ENCODE results near the gene TBL3. TPM values are rescaled to one million over a fixed set of nuclear protein-coding genes. Genes with fewer than 3 reads are reported as not detected.

TBL3 gene
- total and polyA plus RNA-seq, 9 of the 15 experiments (the other 6 are each of a cell fraction or from before 2014, with no cell fraction given) = 0.97 to 117 (median 24.5) TPM

GRCh38 chr16:1971796-1972489 is at the start of gene TBL3 (continued):
- no peak for TF ChIP-seq MLX (CRISPR knock-in tag; conservative IDR thresholded peaks at IDR 0.05)
- no peak for TF ChIP-seq NR1H2 (CRISPR knock-in tag; IDR thresholded peaks at IDR 0.05)
- TF ChIP-seq ETV1 (tag; conservative IDR thresholded peaks at IDR 0.05; ENCODE audit: low read depth) = peak; percentile 96
- no peak for TF ChIP-seq KDM2B (CRISPR knock-in tag; IDR thresholded peaks at IDR 0.05)
- TF ChIP-seq ZNF146 (CRISPR knock-in tag; IDR thresholded peaks at IDR 0.05; ENCODE audit: unreplicated experiment) = no peak
- peak; percentile 97 for TF ChIP-seq RB1 (IDR thresholded peaks at IDR 0.05; ENCODE audit: low read depth)
- peak; percentile 33 to 57 for TF ChIP-seq NRF1 (conservative IDR thresholded peaks at IDR 0.05 in 1 of 2, IDR thresholded peaks at IDR 0.05 in 1 of 2)
- TF ChIP-seq CBX1 (IDR thresholded peaks at IDR 0.05; ENCODE audit: low read depth) = peak; percentile 78
- no peak for TF ChIP-seq ZC3H4 (CRISPR knock-in tag; IDR thresholded peaks at IDR 0.05; ENCODE audit: borderline replicate concordance)
- no peak for TF ChIP-seq NCOA2 (IDR thresholded peaks at IDR 0.05; ENCODE audit: partially characterized antibody in 2 of 2)
- TF ChIP-seq PHF21A (IDR thresholded peaks at IDR 0.05; ENCODE audit: borderline replicate concordance, low read depth) = no peak
- peak; percentile 37 for TF ChIP-seq SAP30 (IDR thresholded peaks at IDR 0.05; ENCODE audit: borderline replicate concordance, insufficient read depth, low read depth, low read length, poor library complexity, severe bottlenecking)
- TF ChIP-seq NR0B1 (IDR thresholded peaks at IDR 0.05; ENCODE audit: partially characterized antibody) = no peak
- no peak for TF ChIP-seq BRCA1 (IDR thresholded peaks at IDR 0.05)
- no peak for TF ChIP-seq BRCA1 (CRISPR knock-in tag; IDR thresholded peaks at IDR 0.05)
- TF ChIP-seq ZSCAN32 (CRISPR knock-in tag; IDR thresholded peaks at IDR 0.05) = no peak
- TF ChIP-seq EP400 (IDR thresholded peaks at IDR 0.05) = peak; percentile 96
- 0 out of 2 replicates have a peak, but pooled peaks have one; percentile 41 for TF ChIP-seq GATAD2B (IDR thresholded peaks at IDR 0.05; ENCODE audit: borderline replicate concordance)
- peak; percentile 8; the same call in 1 of the 2 replicates for TF ChIP-seq THAP7 (CRISPR knock-in tag; IDR thresholded peaks at IDR 0.05)
- TF ChIP-seq SMARCA4 (IDR thresholded peaks at IDR 0.05) = no peak
- TF ChIP-seq ZNF668 (CRISPR knock-in tag; IDR thresholded peaks at IDR 0.05) = no peak
- no peak for TF ChIP-seq TRIM25 (IDR thresholded peaks at IDR 0.05; ENCODE audit: borderline replicate concordance)
- no peak for TF ChIP-seq HNRNPK (IDR thresholded peaks at IDR 0.05; ENCODE audit: low read depth, low read length, poor library complexity, severe bottlenecking)
- TF ChIP-seq RBM17 (IDR thresholded peaks at IDR 0.05; ENCODE audit: borderline replicate concordance, low read depth, low read length) = no peak
